Measurements from ENCODE around the gene TRAF6.
A peak's percentile ranks its signal among the peaks of the same experiment; 100 is the strongest.
"Not testable (repeated sequence)": the region's sequence is repeated elsewhere in the genome, so short reads cannot be mapped to it uniquely, and the experiment has no call there.

Gene TRAF6

GRCh38 chr11:36509694-36510593, at the start of gene TRAF6:
Gene TRAF6, minus strand, starts transcription at chr11:36510272. Its CDS starts 8,757 bp downstream, at chr11:36501515.
- Mint-ChIP-seq H3K27ac (peak within 1 kb of the TSS; percentile 80 to 97 (median 94)), H3K4me1 (peaks cover 27% of the 10 kb centered on the region), H3K27me3 (ENCODE audit: low read depth) (no peaks in the 10 kb centered on the region), H3K9me3 (peaks cover 4% of the 10 kb centered on the region), H3K36me3 (ENCODE audit: low read depth) (peaks cover 9% of the 10 kb centered on the region), H3K4me3 (peak within 1 kb of the TSS; percentile 97 to 100 (median 100))
- TF ChIP-seq CTCF (IDR thresholded peaks at IDR 0.05; ENCODE audit: unreplicated experiment in 3 of 3) = peak; percentile 97 to 98 (median 98)

- peaks cover 22% of the 10 kb centered on the region for H3K9me3 Mint-ChIP-seq
- H3K36me3 Mint-ChIP-seq (ENCODE audit: low read depth) = no peaks in the 10 kb centered on the region
- no peak overlapping the region for H3K27ac Mint-ChIP-seq
- H3K27me3 Mint-ChIP-seq (ENCODE audit: low read depth) = no peaks in the 10 kb centered on the region
- TF ChIP-seq CTCF (IDR thresholded peaks at IDR 0.05; ENCODE audit: unreplicated experiment in 3 of 3) = no peak
- H3K4me1 Mint-ChIP-seq = no peaks in the 10 kb centered on the region
- H3K4me3 Mint-ChIP-seq = no peak overlapping the region
Observed at GRCh38 chr11:36558571-36559413, 48.7 kb upstream of the TRAF6 start.

GRCh38 chr11:36557991-36558390, 47.9 kb upstream of the TRAF6 start:
- Mint-ChIP-seq H3K4me3 (no peak overlapping the region), H3K36me3 (ENCODE audit: low read depth) (no peaks in the 10 kb centered on the region), H3K4me1 (no peaks in the 10 kb centered on the region), H3K9me3 (peaks cover 22% of the 10 kb centered on the region), H3K27me3 (ENCODE audit: low read depth) (no peaks in the 10 kb centered on the region), H3K27ac (no peak overlapping the region)
- no peak for TF ChIP-seq CTCF (IDR thresholded peaks at IDR 0.05; ENCODE audit: unreplicated experiment in 3 of 3)

- H3K4me3 Mint-ChIP-seq; H3K36me3 Mint-ChIP-seq (ENCODE audit: low read depth); H3K27ac Mint-ChIP-seq: not testable (repeated sequence)
Observed at GRCh38 chr11:36557390-36557789, 47.3 kb upstream of the TRAF6 start.

GRCh38 chr11:36550385-36551115, 40.5 kb upstream of the TRAF6 start:
- Mint-ChIP-seq H3K36me3 (ENCODE audit: low read depth) (no peaks in the 10 kb centered on the region), H3K9me3 (peaks cover 18% of the 10 kb centered on the region), H3K27ac (no peak overlapping the region), H3K4me3 (no peak overlapping the region), H3K4me1 (no peaks in the 10 kb centered on the region), H3K27me3 (ENCODE audit: low read depth) (no peaks in the 10 kb centered on the region)
- TF ChIP-seq CTCF (IDR thresholded peaks at IDR 0.05; ENCODE audit: unreplicated experiment in 3 of 3) = no peak

More at GRCh38 chr11:36557390-36557789, 47.3 kb upstream of the TRAF6 start:
- H3K9me3 Mint-ChIP-seq = peaks cover 22% of the 10 kb centered on the region
- H3K4me1 Mint-ChIP-seq; H3K27me3 Mint-ChIP-seq (ENCODE audit: low read depth): not testable (repeated sequence)

GRCh38 chr11:36540998-36541397, 30.9 kb upstream of the TRAF6 start:
- H3K4me3 Mint-ChIP-seq = no peak overlapping the region
- H3K27me3 Mint-ChIP-seq (ENCODE audit: low read depth) = peaks cover 7% of the 10 kb centered on the region
- H3K4me1 Mint-ChIP-seq = peaks cover 21% of the 10 kb centered on the region
- H3K36me3 Mint-ChIP-seq (ENCODE audit: low read depth) = no peaks in the 10 kb centered on the region
- H3K27ac Mint-ChIP-seq = peak overlapping the region in 2 of 3 experiments; percentile 35 to 67
- no peaks in the 10 kb centered on the region for H3K9me3 Mint-ChIP-seq
- no peak for TF ChIP-seq CTCF (IDR thresholded peaks at IDR 0.05; ENCODE audit: unreplicated experiment in 3 of 3)

Data from nephron (organoid).